Non-pigmented ciliary epithelial cell (primary cell): ENCODE results near the gene NR2F1-AS1.

Experiments used
- DNase-seq: peaks from one replicate; pipeline ENCODE4 v3.0.0-alpha.2; 2010; ENCODE audit warnings: low read depth

The NR2F1-AS1 gene

GRCh38 chr5:93580927-93581445 lies at the start of gene NR2F1-AS1:
TSS of gene NR2F1-AS1 (minus strand) at chr5:93581219.
- no peak for DNase-seq

- no peak for DNase-seq
These were observed 45.8 kb upstream of the NR2F1-AS1 start for GRCh38 chr5:93626801-93627200.

DNA sequence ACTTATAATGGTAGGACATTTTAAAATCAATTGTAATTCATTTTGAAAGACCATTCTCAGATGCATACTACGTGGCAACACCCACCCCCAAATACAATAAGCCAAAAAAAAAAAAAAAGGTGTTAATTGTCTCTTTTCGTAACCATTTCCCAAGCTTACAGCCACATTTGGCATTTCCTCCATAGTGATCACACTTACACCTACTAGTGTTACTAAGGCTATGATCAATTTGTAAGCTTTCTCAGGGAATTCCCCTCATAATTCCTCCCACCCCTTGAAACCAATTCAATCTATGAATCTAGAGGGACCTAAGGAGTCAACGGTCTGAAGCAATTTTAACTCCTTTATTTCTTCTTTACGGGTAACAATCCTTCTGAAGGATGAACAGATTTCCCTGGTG lies 42.1 kb upstream of the NR2F1-AS1 start:
- no peak for DNase-seq

GRCh38 chr5:93622240-93622885 lies 41.3 kb upstream of the NR2F1-AS1 start:
- DNase-seq, result no peak

- no peak for DNase-seq
These were observed 40.3 kb upstream of the NR2F1-AS1 start for GRCh38 chr5:93621327-93621798.

- DNase-seq, result no peak
These were observed 39.7 kb upstream of the NR2F1-AS1 start for GRCh38 chr5:93620487-93621326.

DNA sequence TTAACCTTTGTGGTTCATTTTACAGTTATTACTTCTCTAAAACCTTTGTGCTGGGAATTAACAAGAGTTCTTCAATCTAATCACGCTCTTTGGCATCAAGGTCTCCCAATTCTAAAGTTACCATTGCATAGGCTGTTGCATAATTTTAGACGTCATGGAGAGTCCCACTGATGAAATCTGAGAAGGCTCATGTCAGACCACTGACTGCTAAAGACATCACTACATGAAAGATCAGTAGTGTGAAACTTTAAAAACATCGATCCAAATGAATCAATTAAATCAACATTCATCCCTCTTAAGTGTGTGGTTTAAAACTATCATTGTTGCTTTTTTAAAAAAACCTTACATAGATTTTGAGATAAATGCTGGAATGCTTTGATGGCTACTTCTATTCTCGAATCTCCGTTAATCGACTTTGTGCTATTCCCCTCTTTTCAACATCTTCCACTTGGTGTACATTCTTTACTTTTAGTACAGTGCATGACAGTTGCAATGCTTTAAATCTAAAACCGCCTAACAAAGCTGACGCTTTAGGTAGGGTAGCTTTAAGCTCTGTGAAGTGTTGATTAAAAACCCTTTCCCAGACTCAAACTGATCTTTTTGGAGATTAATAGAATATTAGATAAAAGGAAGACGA lies 35.6 kb upstream of the NR2F1-AS1 start:
- no peak for DNase-seq

DNA sequence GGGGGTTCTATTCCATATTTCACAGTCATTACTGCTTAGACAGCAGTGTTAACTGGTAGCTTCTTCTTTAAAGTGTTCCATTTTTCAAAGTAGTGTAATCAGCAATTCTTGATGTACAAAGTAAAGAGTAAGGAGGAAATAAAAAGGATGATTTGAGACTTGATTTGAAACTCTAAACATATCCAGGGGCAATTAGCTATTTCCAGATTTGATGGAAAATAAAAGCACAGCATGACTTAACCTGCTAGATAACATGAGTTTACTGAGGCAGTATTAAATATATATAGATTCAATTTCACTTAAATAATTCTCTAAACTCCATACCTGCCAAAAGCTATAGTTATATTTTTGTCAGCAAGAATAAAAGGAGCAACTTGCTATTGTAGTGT lies 31.8 kb upstream of the NR2F1-AS1 start:
- DNase-seq, result no peak

DNA sequence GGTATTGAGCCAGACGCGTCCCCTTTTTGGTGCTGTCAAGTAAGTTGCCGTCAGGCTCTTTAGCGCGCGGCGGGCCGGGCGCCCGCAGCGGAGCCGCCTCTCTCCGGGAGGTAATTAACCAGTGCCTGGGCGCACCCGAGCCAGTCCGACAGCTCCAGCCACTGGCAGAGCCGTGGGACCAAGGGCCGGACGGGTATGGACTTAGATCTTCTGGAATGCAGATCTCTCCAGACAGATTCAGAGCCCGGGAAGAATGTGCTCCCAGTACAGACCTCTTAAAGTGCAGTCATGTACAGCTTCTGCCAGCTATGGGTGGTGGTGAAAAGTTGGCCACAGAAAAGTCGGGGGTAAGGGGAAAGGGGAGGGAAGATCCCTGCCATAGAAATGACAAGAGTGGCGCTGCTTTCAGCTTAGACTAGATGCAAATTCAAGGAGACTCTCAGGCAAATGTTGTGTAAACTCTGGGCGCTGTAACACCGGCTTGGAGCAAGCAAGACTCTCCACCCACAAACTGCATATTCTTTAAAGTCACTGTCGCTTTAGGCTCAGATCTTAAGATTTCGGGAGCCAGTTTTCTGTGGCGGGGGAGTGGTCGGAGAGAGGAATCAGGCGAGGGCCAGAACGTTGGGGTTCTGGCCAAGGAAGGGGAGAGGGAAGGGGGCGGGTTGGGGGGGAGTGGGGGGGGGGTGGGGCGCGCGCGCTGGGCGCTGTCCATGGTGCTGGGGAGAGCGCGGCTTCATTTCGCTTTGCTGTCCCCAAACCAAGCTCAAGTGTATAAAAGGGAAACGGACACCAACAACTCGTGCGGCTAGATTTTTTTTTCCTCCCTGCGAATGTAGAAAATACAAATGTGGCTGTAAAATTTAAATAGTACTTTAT lies 31.2 kb upstream of the NR2F1-AS1 start:
- DNase-seq, result no peak

GRCh38 chr5:93611273-93611975 lies 30.4 kb upstream of the NR2F1-AS1 start:
- DNase-seq, result no peak

DNA sequence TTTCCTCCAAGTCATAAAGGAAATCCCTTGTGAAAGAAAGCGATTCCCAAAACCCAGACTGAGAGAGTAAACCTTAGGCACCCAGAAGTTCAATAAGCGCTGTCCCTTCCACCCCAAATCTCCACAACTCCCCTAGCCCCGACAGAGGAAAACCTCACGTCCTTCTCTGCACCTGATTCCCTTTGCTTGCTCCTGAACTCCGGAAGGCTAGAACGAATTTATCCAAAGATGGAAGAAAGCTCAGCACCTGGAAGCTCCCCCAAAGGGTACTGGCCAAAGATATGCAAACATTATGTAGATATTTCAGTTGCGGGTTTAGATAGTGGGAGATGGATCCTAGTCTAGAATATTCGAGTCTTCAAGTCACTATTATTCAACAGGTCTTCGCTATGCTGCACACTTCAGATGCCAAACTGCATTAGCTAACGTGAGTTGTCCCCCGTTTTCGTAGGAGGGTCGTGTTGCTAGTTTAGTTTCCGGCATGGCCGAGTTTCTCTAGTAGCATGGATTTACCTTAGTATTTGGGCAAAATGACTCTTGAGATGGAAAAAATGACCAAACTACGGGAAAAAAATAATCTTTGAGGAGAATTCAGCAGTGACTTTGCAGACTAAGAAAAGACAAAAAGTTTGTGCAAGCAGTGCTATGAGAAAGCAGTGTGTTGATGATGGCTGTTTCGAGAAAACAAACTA lies 29.7 kb upstream of the NR2F1-AS1 start:
- DNase-seq, result no peak

DNA sequence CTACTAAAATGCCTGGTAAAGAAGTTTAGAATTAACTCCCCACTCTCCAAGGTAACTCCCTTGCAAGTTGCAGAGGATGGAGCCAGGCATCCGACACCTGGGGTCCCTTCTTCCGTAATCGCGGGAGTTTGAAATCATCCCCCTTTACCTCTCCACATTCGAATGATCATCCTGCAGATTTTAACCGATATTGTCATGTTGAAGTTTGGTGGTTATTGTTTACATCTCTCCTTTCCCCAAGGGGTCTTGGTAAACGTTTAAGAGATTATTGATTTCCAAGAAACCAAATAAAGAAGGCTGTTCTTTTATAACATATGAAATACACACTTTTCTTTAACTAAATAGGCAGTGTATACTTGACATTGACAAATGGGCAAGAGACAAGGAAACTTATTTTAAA lies 28.7 kb upstream of the NR2F1-AS1 start:
- DNase-seq, result no peak

DNA sequence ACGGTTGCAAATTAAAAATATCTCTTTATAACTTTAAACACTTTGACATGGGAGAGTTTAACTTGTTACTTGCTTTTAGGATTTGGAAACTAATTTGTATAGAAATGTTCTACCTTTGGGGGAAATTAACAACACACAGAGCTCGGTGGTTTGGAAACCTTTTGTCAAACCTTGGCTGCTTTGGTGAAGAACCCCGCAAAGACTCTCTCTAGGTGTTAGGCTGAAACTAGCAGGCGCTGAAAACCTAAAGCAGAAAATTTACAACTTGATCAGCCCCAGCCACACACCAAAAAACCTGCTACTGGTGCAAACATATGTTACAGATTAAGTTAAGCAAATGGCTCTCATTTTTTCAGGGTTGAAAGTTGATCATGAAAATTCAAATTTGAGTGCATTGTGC lies 27.8 kb upstream of the NR2F1-AS1 start:
- no peak for DNase-seq

- DNase-seq, result no peak
These were observed 26.6 kb upstream of the NR2F1-AS1 start for GRCh38 chr5:93607367-93608258.

DNA sequence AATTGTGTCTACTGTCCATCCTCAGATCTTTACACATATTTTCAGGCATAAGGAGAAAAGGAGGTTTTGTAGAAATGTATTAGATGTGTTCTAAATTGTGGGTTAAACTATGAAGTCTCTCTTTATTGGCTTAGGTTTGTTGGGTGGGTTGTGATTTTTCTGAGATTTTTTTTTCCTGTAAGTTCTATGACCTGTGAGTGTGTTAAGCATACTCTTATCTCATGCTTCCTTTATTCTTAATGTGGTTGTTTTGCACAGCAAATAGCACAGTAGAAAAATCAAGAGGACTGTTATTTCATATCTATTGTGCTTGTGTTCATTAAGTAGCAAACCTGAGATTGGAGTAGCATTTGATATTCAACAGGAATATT lies 25.3 kb upstream of the NR2F1-AS1 start:
- DNase-seq, result no peak

GRCh38 chr5:93604644-93605515 lies 23.9 kb upstream of the NR2F1-AS1 start:
- DNase-seq, result no peak

DNA sequence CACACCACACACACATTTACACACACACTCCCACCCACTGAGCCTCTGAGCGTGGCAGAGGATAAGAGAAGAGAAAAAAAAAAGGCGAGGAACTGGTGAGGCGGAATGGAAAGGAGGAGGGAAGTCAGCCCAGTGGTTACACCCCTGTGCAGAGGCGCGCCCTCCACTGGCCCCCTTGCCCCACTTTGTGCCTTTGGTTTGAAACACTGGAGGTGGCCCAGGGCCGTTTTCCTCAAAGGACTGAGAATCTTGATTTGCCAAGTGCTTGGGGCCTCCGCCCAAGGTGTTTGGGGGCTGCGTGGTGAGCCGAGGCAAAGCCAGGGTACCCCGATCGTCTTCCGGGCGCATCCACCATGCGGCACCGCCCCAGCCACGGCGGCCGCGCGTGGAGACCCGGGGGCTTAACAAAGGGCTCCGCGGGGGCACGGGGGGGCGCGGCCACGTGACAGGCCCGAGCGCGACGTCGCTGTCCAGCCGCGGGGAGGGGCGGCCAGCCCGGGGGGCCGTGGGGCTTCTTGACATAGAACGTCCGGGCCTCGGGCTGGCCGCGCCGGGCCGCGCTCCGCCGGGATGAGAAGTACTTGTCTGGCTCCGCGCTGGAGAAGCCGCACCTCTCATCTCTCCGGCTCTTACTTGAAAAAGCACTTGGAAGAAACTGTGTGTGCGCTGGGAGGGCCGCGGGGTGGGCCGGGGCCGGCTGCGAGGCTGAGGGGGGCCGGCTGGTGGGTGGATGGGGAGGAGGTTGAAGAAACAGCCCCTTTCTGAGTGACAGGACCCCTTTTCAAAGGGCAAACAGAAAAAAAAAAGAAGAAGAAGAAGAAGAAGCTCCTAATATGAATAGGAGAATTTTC lies 23.0 kb upstream of the NR2F1-AS1 start:
- DNase-seq, result no peak
